GM21619 (cell line): ENCODE results near the gene OSBPL10.

Source experiments
- ATAC-seq: cut with Tn5 transposase; IDR thresholded peaks from one replicate; pipeline ENCODE4 v1.9.1; 2021; ENCODE audit not compliant: unreplicated experiment

Gene OSBPL10

GRCh38 chr3:31752305-31753049, 228.6 kb downstream of the OSBPL10 start:
- ATAC-seq = no peak

DNA sequence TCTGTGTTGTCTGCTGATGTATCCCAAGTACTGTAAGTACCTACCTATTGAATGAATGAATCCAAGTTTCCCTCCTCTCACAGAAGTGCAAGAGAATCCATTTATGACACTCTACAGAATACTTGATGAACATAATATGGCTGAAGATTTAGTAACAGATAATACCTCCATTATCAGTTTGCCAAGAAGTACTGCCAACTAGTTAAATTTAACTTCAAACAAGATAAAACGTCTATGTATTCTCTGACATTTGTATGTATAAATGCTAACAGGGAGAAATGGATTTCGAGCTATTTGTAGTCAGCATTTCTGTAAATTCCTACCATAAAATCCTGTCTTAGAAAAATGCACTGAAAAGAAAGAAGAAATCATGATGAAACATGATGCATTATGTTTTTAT, 230.7 kb downstream of the OSBPL10 start:
- ATAC-seq = no peak

DNA sequence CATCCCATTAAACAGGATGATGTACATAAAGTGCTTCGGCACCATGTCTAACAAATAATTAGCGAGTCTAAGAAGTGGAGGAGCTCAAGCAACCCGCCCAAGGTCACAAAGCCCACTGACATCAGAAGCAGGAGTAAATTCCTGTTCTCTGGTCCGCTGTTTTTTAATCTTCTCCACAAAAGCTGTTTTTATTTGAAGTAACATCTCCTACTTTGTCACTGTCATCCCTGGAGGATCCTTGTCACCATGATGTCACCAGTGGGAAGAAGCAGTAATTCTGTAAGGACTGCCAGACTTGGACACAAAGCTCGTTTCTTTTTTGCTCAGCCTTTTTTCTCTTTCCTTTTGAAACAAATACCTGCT, 232.1 kb downstream of the OSBPL10 start:
- no peak for ATAC-seq

DNA sequence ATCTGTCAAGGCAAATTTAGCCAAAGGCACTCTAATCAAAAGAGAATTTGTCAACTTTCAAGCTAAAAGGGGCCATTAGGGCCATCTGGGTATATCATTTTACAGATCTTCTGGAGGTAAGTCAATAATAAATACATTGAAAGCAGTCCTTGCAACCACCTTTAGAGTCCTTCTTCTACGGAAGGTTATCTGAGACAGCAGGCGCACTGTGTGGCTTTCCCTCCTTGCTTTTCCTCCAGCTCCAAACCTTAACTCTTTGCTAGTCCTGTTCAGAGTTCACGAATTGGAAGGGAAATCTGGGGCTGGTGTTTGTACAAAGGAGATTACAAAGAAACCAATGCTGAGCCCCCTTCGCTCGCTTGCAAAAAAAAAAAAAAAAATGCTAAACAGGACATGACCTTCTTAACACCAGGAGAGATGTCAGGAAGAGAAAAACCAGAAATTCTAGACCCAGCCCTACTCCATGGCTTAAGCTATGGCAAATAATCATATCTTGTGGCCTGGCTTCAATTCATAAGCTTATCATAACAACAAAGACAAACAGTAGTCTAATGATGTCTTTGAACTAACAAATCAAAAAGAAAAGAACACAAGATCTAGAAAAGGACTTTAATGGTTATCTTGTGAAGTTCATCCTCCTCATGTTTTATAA, 232.7 kb downstream of the OSBPL10 start:
- no peak for ATAC-seq

GRCh38 chr3:31747785-31748184, 233.3 kb downstream of the OSBPL10 start:
- no peak for ATAC-seq

DNA sequence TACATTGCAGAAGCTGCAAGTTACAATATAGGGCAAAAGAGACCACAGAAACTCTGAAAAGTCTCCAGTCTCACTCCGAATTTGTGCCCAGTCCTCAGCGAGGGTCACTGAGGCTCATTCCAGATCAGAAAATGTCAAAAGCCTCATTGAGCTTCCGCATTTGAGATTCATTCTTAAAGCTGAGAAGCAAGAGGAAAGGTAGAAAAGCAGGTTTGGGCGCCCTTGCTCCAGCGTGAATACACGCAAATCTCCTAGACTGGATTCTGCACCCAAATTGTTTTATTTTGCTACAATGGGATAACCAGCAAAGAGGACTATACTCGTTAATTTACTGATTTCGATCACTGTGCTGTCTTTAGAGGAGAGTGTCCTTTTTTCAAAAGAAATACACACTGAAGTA, 236.1 kb downstream of the OSBPL10 start:
- ATAC-seq = no peak

DNA sequence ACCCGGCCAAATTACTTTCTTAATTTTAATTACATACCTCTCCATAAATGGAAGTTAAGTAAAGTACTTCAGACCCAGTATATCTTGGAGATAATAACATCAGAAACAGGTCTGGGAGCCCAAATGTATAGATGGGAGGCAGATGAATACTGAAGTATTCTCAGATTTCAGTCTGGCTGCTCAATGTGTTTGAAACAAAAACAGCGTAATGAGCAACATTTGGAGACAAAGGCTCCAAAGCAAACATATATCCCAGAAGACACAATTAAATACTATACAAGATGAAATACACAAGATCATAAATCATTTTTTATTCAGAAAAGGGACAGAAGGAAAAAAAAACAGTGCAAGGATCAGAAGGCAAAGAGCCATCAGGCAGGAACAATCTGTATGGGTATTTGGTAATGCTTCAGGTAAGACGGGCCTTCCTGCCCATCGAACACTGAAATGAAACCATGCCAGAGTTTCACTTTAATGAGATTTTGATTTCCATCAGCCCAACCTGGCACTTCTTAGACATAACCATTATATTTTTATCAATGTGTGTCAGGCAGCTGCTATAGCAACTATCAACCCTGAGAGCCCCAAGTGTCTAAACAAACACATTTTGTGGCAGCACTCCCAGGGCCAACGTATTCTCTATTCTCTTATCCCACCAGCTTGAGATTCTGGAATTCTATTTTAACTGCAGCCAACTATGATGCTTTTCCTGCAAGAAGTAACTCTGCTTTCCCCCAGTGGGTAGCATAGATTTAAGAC, 237.6 kb downstream of the OSBPL10 start:
- ATAC-seq = no peak

DNA sequence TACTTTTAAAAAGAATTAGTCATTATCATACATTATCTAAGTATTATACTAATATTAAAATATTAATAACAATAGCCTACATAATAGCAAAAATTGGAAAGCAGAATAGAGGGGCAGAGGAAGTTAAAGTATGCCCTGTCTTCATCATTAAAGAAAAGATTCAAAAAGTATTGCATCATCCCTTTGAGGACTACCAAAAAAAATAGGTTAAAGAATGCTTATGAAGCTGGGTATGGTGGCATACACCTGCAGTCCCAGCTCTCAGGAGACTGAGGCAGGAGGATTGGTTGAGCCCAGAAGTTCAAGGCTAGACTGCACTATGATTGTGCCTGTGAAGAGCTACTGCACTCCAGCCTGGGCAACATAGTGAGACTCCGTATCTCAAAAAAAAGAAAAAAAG, 240.7 kb downstream of the OSBPL10 start:
- no peak for ATAC-seq

DNA sequence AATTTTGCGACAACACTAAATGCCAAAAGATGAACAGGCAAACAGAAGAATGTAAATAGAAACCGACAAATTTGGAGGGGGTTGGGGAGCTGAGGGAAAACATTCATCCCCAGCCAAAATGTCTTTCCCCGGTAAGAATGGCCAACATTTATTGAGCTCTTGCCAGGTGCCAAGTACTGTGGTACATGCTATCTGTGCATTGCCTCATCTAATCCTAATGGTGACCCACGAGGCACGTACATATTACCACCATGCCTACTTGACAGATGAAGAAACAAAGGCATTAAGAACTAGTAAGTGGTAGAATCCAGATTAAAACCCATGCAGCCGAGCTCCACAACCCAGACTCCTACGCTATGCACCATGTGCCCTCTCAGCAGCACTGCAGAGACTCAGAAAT, 242.7 kb downstream of the OSBPL10 start:
- no peak for ATAC-seq

DNA sequence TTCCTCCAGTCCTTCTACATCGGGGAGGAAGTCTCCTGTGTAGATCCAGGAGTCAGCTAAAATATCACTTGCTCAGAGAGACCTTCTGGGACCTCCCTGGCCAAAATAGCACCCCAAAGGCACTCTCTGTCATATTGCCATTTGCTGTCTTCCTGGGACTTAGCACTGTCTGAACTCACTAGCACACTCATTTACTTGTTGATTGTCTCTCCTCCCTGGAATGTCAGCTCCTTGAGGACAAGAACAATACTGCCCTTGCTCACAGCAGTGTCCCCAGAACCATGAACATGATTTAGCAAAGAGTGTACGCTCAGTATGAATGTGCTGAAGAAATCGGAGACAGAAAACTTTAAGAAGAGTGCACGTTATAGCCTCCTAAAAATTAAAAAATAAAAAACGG, 245.4 kb downstream of the OSBPL10 start:
- ATAC-seq = no peak

- no peak for ATAC-seq
Measured at GRCh38 chr3:31733234-31733667, 247.8 kb downstream of the OSBPL10 start.

GRCh38 chr3:31732548-31732947, 248.5 kb downstream of the OSBPL10 start:
- ATAC-seq = no peak

GRCh38 chr3:31729573-31729972, 251.5 kb downstream of the OSBPL10 start:
- ATAC-seq = no peak

DNA sequence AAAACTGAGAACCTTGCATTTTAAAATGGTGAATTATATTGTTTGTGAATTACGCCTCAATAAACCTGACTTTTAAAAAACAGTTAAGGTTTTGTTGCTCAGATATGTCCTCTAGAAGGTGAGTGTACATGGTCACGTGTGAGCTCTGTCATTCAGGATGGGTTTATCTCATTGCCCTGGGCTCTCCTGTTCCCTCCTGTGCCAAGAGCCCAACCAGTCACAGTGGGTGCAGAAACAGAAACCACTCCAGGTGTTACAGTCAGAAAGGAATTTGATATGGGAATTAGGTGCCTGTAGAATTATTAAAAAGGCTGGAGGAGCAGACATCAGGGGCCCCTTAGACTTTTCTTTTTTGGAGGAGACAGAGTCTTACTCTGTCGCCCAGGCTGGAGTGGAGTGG, 252.0 kb downstream of the OSBPL10 start:
- no peak for ATAC-seq

GRCh38 chr3:31728403-31728802, 252.7 kb downstream of the OSBPL10 start:
- ATAC-seq = no peak

DNA sequence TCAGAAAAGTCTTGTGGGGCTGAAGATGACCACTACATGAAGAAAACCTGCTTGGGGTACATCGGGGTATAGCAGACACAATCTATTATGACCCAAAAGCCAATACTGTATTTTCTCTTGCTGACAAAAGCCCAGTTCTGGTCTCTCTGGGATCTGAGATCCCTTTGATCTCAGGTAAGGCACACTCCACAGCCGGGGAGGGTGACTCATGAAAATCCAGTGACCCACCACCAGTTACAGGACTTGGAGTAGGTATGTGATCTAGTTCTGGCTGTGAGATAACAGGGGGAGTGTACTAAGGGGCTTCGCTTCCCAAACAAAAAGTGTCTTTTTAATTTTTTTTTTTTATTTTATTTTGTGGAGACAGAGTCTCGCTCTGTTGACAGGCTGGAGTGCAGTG, 255.1 kb downstream of the OSBPL10 start:
- ATAC-seq = no peak

GRCh38 chr3:31725568-31725967, 255.5 kb downstream of the OSBPL10 start:
- ATAC-seq = no peak

- ATAC-seq = no peak
Measured at GRCh38 chr3:31724651-31725050, 256.4 kb downstream of the OSBPL10 start.

DNA sequence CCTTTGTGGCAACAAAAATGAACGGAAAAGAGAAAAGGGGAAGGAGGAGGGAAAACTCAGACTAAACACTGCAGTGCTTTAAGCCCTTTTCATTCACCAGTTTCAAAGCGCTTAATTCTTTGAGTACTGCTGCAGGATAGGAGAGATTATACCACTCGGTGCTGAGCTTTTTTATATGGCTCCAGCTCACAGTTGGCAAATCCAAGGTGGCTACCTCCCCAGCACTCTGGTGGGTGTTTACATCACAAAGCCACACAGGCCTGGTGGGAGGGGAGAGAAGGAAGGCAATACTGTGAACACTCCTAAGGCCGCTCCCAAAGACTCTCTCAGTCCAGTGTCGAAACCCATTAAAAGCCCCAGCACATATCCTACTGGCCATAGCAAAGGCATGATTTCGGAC, 256.9 kb downstream of the OSBPL10 start:
- ATAC-seq = no peak

GRCh38 chr3:31723701-31724100, 257.4 kb downstream of the OSBPL10 start:
- no peak for ATAC-seq

DNA sequence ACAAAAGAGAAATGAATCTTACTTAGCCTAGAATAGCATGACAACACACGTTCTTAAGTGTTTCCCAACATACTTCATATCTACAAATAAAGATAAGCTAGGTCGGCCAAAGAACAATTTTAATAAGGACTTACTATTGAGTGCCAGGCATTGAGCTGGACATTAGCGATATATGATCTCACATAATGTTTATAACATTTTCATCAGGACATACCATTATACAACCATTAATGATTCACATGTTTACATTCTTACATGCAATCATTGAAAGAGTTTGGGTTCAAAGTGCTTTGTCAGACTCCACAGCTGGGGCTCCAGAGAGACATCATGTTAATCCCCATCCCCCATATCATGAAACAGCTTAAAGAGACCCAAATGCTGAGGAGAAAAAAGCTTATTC, 259.4 kb downstream of the OSBPL10 start:
- no peak for ATAC-seq
